HG02840 (cell line): ENCODE data around the gene ZFP92.

Source experiments
- ATAC-seq: cut with Tn5 transposase; IDR thresholded peaks from one replicate; pipeline ENCODE4 v1.9.1; 2021; ENCODE audit warnings: mild to moderate bottlenecking, moderate library complexity, moderate number of reproducible peaks; ENCODE audit not compliant: unreplicated experiment, low FRiP score

ZFP92 gene, protein sequence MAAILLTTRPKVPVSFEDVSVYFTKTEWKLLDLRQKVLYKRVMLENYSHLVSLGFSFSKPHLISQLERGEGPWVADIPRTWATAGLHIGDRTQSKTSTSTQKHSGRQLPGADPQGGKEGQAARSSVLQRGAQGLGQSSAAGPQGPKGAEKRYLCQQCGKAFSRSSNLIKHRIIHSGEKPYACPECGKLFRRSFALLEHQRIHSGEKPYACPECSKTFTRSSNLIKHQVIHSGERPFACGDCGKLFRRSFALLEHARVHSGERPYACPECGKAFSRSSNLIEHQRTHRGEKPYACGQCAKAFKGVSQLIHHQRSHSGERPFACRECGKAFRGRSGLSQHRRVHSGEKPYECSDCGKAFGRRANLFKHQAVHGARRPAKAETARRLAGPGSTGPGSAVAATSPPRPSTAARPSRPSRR

DNA sequence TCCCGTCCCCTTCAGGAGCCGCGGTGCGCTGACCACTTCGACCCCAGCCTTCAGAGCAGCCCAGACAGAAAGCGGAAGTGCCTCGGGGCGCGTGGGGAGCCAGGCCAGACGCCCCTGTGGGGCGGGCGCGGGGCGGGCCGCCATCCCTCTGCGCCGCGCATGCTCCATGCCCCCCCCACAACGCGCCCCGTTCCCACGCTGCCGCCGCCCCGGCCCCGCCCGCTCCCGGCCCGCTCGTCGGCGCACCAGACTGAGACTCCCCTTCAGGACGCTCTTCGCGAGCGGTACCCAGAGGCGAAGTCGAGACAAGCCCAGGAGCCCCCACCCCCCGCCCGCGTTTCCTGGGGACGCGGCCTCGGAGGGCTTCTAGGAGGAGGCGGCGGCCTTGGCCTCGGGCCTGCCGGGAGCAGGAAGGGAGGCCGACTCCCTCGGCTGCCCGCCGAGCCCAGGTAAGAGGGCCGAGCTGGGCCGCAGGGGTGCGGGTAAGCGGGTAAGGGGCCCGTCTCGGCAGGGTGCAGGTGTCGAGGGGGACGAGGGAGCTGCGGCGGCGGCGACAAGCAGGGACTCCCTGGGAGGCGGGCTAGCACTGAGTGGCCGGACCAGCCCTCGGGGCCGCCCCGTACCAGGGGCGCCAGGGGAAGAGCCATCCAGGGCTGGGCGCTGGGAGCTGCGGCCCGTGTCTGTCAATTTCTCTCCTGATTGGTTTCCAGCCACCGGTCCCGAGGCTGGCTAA is at the start of gene ZFP92:
ZFP92 (plus strand) TSS at position 218 of the 733 bp plus-strand sequence. CDS start 6,851 bp downstream, outside the sequence.
- ATAC-seq, result no peak

DNA sequence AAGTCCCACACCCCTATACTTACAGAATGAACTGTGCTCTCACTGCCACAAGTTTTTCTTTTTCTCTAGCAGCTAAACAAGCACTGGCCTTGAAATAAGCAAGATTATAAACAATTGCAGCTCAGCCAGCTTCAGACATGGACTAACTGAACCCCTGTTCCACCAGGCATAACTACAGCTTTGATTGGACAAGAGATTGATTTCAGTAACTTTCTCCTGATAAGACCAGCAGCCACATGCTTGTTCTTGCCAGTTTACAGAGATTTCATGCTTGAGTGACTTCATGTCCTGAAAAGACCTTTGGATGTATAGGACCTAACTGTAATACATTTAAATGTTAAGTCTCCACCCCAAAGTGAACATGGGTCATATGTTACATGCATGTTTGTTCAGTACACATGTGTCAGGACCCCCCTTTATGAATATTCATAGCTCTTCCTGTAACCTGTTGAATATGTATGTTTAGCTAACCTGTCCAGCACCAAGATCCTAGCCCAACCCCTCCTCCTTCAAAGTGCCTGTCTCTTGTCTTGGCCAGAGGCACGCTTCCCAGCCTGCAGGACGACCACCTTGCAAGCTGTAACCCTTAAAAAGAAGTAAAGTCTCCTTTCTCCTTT is 49.4 kb upstream of the ZFP92 start:
- no peak for ATAC-seq

DNA sequence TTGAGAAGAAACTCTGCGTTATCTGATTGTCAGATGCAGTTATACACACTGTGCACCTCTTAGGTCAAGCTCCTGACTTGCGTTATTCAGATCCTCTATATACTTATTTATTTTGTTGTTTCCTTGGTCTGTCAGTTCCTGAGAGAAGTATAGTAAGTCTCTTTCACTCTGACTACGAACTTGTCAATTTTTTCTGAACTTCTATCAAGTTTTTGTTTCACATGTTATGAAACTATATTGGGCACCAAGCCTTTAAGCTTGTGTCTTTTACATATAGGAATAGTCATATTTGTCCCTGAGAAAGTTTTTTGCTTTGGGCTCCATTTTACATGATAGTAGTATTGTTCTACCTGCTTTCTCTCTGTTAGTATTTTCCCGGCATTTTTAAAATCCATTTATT is 45.6 kb upstream of the ZFP92 start:
- no peak for ATAC-seq

DNA sequence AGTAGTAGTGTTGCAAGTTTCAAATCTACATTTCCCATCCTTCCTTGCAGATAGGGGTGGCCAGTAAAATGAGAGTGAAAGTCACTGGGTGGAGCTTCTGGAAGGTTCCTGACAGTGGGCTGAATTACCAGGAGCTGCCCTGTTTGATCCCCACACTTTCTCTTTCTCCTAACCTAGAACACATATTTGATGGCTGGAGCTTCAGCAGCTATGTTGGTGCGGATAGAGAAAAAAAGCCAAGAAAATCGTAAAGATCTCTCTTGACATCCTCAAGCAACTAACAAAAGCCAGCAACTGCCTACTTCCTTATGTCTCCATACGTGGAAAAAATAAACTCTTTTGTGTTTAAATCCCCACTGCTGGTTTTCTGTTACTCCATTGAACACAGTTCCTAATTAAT is 45.2 kb upstream of the ZFP92 start:
- ATAC-seq, result no peak

DNA sequence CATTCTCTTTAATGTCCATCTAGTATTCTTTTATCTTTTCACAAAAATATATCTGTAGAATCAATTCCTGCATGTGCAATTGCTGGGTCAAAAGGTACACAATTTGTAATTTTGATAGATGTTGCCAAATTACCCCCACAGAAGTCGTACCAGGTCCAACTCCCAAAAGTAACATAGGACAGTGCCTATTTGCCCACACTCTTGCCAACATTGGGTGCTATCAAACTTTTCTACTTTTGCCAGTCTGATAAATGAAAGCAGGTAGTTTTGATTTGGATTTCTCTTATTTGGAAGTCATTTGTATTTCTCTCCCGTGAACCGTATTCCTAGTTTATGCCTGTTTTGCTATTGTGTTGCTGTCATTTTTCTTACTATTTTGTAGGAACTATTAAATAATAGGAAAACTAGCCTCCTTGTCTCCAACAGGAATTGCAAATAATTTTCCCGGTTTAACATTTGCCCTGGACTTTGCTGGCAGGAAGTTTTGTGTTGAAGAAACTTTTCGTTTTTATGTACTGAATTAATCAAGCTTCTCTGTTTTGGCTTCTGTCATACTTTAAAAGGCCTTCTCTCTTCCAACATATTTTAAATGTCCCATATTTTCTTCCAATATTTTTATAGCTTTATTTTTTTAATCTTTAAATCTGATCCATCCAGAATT is 44.3 kb upstream of the ZFP92 start:
- ATAC-seq, result no peak

DNA sequence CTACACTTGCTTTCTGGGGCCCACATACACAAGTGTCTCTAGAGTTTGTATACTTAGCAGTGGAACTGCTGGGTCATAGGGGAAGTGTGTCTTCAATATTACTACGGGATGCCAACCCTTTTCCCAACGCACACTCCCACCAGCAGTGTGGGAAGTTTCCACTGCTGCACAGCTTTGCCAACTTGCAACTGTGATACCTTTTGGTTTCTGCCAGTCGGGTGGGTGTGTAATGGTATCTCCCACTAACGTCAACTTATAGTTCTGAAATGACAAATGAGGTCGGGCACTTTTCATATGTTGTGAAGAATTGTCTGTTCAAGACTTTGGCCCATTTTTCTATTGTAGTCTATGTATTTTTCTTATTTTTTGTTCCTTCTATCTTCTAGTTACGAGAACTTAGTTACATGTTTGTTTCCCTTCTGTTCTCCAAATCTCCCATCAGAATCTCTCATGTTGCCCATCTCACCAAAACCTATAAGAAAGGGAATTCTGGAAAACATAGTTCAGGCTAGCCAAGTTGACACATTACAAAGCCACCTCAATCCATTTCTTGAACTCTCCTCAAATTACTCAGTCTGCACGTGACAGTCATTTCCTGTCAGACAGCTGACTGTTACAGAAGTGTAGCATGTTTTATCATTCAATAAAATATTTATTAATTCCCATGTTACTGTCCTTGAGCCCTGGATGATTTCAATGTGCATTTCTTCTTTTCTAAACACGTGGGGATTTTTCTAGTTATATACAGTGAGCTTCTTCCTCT is 40.8 kb upstream of the ZFP92 start:
- ATAC-seq, result no peak

DNA sequence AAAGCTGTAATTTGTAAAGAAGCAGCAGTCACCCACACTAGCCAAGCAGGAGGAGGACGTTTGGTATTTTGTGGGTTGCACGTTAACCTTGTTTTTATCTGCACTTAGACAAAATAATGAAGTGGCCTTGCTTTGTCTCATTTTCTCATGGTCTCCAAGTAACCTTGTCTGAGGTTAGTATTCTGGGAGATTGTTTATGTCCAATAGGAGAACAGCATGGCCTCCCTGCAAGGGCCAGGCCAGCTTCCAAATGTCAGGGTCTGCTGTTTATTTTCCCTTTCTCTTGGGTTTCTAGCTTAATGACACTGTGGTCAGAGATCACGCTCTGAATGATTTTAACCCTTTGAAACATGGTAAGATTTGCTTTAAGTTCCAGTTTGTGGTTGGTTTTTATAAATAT is 40.0 kb upstream of the ZFP92 start:
- ATAC-seq, result no peak

DNA sequence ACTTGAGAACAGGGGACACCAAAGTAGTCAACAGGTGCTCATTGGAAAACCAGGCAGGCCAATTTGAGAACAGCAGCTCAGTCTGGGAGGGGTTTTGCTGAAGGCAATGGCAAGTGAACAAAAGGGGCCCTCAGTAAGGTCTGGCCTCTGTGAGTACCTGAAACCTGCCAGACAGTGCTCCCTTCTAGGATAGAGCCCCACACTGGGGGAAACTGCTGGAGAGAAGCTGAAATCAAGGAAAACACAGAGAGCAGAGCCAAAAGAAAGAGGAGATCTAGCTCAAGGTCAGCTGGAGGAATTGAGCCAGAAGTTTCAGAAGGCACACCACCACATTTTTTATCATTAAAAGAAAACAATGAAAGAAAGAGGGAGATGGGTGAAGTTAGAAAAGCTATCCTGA is 38.3 kb upstream of the ZFP92 start:
- ATAC-seq, result no peak

DNA sequence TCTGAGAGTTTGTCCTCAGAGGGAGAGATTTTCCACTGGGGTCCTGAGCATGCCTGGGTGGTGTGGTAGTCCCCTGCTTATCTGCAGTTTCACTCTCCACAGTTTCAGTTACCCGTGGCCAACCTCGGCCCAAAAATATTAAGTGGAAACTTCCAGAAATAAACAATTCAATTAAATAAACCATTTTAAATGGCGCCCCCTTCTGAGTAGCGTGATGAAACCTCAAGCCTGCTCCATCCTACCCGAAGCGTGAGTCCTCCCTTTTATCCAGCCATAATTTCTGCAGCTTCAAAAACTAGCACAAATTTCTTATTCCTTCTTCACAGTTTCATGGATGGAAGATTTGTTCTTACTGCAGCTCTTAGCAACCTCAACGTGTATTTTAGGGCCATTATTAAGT is 36.8 kb upstream of the ZFP92 start:
- no peak for ATAC-seq

DNA sequence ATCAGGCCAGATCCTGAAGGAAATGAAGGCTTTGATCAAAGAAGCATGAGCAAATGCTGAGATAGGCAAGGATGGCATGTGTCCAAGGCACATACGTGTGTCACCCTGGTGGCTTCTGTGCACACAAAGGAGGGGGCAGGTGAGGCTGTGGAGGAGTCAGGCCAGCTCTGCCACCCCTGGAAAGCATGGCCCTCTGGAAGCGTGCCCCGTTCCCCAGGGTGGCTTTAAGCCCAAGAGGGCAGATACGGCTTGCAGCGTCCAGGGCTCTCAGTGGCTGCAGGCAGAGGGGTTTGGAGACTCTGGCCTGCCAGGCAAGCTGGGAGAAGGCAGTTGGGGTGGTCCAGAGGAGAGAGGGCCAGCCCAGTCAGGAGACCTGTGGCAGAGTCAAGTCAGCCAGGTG is 35.7 kb upstream of the ZFP92 start:
- ATAC-seq, result no peak

DNA sequence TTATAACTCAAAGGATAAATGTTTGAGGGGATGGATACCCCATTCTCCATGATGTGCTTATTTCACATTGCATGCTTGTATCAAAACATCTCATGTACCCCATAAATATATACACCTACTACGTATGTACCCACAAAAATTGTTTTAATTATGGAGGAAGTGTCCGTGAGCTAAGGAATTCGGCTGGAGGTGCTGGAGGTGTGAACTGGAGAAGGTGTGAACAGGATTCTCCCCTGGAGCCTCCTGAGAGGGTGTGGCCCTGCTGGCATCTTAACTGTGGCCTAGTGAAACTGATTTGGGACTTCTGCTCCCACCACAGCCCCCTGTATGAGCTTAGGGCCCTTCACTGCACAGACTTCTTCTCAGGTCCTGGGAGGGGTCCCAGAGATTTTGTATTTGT is 33.5 kb upstream of the ZFP92 start:
- no peak for ATAC-seq

DNA sequence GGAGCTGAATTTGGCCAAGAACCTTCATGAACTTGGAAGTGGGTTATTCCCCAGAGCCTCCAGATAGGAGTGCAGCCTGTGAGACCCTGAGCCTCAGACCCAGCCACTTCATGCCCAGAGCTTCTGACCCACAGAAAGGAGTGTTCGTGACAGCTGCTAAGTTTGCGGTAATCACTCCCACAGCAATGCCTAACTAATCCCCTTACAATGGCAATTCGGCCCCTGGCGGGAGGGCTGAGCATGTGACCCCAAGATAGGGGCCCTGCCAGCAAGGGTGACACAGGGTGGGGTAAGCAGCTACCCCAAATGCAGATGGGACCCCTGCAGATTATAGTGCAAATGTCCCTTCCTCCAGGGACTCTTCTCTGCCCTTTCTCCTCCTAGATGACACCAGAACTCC is 32.7 kb upstream of the ZFP92 start:
- no peak for ATAC-seq

DNA sequence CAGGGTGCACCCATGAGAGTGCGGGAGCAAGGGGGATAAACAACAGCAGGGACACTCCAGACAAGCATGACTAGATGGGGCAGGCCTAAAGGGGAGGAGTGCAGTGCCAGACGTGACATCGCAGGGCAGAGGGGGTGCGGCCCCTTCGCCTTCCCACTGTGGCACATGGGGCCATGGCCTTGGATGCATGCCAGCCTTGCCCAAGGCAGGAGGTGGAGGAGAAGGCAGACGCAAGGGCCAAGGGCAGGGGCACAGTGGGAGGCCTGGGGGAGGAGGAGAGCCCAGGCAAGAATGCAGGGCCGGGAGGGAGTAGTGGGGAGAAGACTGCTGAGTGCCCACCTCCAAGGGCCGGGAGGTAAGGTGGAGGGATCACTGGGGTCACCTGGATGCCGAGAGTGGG is 31.8 kb upstream of the ZFP92 start:
- no peak for ATAC-seq

DNA sequence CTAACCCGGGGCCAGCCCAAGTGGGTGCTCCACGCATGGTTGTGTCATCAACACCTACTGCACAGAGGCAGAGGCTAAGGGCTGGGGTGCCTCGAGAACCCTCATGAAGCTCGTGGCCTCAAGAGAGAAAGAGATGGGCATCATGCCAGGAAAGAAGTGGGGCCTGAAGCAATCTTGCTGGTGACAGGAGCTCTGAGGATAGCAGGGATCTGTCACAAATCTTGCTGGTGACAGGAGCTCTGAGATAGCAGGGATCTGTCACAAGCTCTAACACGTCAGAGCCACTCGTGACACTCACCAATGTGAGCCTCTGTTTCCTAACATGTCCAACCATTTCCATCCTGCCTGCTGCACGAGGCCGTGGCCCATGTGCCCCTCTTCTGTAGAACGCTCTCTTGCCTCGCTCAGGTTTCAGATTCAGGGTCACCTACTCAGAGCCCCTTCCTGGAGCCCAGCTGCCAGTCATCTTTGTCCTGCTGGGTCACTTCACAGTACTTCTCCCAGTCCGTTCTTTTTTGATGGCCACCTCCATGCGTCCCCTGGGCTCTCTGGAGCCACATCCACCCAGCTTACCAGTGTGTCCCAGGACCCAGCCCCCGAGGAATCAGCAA is 31.2 kb upstream of the ZFP92 start:
- ATAC-seq, result no peak

DNA sequence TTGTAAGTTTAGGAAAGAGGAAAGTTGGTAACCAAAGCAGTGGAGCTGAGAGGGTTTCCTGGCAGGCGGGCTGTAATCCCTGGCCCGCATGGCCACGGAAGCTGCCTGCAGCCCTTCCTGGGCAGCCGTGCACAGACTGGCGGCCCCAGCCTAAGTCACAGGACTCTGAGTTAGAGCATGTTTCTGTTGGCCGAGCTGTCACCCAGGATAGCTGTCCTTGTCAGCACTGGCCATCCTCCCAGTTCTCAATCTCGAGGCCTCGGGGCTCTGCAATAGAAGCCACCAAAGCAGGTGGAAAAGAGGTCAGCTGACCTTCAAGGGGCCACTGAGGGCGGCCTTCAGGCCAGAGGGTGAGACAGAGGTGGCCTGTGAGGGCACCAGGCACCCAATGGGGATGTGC is 30.6 kb upstream of the ZFP92 start:
- no peak for ATAC-seq

DNA sequence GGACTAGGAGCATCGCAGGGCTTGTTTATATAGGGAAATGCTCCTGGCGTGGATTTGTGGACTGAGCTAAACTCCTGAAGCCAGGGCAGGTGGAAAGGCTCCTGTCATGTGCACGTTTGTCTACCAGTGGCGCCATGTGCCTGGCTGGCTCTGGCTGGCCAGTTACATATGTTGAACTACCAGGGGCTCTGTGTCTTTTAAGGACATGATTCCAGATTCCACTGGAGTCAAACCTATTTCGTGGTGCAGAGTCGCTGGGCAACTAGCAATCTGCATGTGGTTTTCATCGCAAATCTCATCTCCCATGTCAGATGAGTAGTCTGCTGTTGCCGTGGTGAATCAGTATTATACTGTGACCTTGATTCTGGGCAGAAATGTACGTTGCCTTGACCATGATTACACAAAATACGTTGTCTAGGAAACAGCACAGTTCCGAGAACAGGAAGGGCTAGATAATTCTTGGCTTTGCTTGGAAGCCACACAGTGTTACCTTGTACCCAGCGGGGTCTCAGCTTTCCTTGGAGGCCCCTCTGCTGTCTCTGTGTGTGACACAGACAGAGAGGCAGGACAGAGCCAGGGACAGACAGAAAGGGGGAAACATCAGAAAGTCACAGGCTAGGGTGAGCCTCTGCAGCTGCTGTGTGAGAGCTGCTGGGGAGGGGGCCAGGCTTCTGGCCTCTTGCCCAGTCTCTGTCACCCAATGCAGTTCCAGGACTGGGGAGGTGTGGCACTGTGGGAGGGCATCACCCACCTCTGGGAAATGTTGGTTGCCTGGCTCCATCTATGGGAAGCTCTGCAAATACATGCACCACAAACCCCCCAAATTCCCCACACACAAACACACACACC is 29.4 kb upstream of the ZFP92 start:
- ATAC-seq, result no peak

DNA sequence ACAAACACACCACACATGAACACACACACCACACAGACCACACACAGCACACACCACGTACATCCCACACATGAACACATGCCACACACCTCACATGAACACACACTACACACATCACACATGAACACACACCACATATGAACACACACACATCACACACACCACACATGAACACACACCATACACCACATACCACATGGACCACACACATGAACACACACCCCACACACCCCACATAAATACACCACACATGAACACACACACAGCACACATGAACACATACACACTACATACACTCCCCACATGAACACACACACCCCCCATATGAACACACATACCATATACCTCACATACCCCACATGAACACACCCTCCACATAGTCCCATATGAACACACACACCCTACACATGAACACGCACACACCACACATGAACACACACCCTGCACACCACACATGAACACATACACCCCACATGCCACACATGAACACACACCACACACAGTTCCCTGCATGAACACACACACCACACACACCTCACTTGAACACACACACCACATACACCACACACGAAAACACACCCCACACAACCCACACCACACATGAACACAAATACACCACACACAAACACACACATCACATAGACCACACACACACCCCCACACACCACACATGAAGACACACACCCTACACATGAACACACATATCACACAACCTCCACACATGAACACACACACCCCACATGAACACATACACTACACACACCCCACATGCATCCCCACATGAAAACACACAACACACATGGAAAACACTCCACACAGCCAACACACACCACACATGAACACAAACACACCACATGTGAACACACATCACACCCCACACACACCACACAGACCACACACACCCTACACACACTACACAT is 28.4 kb upstream of the ZFP92 start:
- ATAC-seq, result no peak

DNA sequence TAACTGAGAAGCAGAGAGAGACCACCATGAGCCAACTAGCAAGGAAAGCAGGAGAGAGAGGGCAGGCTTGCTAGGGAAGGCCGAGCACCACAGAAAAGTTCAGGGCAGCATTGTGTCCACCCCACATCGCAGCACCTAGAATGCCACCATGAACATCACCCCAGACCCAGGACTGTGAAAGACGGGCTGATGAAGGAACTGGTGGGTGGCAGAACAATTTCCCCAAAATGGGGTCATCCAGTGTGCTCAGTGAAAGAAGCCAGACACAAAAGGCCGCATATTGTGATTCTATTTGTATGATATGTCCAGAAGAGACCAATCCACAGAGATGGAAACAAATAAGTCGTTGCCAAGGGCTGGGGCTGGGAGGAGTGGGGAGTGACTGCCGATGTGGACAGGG is 26.9 kb upstream of the ZFP92 start:
- no peak for ATAC-seq
